BJ (cell line): ENCODE data around the gene SOCS1. TPM values are rescaled to one million over a fixed set of nuclear protein-coding genes. Genes with fewer than 3 reads are reported as not detected.
"Not testable (repeated sequence)": the region's sequence is repeated elsewhere in the genome, so short reads cannot be mapped to it uniquely, and the experiment has no call there.

ENCODE experiments used
- CTCF ChIA-PET: fragments of 350-600 bp; formaldehyde crosslinking; extraction: SDS; loops from one replicate; lab custom pipeline; 2021; ENCODE audit warnings: antibody characterized with exemption, inconsistent platforms; lab: Yijun Ruan, JAX
- POLR2A ChIA-PET: fragments of 300-600 bp; sonication (Branson Sonifier 250); formaldehyde crosslinking; extraction: SDS; loops from one replicate; lab custom pipeline; 2021; ENCODE audit warnings: antibody characterized with exemption; lab: Charles Lee
- DNase-seq: peaks from one replicate; pipeline ENCODE4 v3.0.0-alpha.2; 2011; ENCODE audit warnings: low read depth
- H3K27me3 ChIP-seq: 2 replicates; pipeline ENCODE4 v1.6.0; 2011; ENCODE audit warnings: low read length; ENCODE audit not compliant: control insufficient read depth, insufficient read depth
- H3K36me3 ChIP-seq: 2 replicates; pipeline ENCODE4 v1.5.1; 2011; ENCODE audit warnings: low read length; ENCODE audit not compliant: control insufficient read depth, insufficient read depth
- H3K4me3 ChIP-seq: 2 replicates; pipeline ENCODE4 v1.5.1; 2011; ENCODE audit warnings: low read depth, mild to moderate bottlenecking, control low read depth, low read length
- CTCF ChIP-seq: IDR thresholded peaks from 2 replicates; pipeline ENCODE4 v1.5.1; 2011; ENCODE audit warnings: low read depth, mild to moderate bottlenecking, control low read depth, inconsistent platforms, low read length, moderate library complexity; ENCODE audit not compliant: insufficient read depth
- polyA plus RNA-seq: library from polyadenylated mRNA; depleted of rRNA; stranded (reverse); fragments of >200 nt; gene quantifications from 2 replicates; pipeline ENCODE4 v1.2.3, GENCODE V29; 2011

The SOCS1 gene
- polyA plus RNA-seq, 1 experiment = 2.6 TPM

DNA sequence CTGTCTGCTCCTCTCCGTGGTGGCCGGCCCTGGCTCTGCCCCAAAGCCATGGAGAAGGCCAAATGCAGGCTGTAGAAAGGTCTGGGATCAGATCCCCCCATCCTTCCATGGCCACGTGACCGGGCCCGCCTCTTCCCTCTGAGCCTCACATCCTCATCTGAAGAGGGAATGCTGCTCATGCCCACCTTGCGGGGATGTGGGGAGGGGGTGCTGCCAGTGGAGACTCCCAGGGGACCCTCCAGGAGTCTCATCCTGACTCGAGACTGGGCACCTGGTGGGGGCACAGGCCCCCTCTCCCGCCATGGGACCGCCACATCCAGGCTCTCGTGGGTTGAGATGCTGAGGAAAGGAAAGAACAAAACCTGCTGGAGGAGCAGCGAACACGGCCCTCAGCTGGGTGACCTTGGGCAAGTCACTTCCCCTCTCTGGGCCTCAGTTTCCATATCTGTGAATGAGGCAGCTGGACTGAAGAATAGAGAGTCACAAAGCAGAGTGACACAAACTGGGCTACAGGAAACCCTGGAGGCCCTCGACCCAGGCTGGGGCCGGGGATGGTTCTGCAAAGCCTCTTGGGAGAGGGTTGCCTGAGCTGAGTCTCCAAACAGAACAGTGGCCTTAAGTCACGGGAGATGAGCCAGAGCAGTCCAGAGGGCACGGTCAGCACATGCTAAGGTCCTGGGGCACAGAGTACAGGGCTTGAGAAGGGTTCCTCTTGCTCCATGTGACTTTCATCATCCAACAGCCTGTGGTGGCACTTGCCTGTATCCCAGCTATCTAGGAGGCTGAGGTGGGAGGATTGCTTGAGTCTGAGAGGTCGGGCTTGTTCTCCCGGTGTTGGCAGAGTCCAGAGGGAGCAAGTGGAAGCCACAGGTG, 30.1 kb downstream of the SOCS1 start:
- ChIA-PET POLR2A (no interaction called here), CTCF (no interaction called here)
- no peak for TF ChIP-seq CTCF
- H3K27me3 ChIP-seq = no peaks in the 10 kb centered on the region; the same call in 1 of the 2 replicates
- H3K36me3 ChIP-seq = no peaks in the 10 kb centered on the region
- H3K4me3 ChIP-seq = no peak overlapping the region
- no peak for DNase-seq

GRCh38 chr16:11224894-11225676, 30.9 kb downstream of the SOCS1 start:
- ChIA-PET CTCF (no interaction called here), POLR2A (no interaction called here)
- no peak overlapping the region for H3K4me3 ChIP-seq
- TF ChIP-seq CTCF = no peak
- no peak for DNase-seq
- H3K36me3 ChIP-seq = no peaks in the 10 kb centered on the region
- H3K27me3 ChIP-seq = peaks cover under 1% of the 10 kb centered on the region

DNA sequence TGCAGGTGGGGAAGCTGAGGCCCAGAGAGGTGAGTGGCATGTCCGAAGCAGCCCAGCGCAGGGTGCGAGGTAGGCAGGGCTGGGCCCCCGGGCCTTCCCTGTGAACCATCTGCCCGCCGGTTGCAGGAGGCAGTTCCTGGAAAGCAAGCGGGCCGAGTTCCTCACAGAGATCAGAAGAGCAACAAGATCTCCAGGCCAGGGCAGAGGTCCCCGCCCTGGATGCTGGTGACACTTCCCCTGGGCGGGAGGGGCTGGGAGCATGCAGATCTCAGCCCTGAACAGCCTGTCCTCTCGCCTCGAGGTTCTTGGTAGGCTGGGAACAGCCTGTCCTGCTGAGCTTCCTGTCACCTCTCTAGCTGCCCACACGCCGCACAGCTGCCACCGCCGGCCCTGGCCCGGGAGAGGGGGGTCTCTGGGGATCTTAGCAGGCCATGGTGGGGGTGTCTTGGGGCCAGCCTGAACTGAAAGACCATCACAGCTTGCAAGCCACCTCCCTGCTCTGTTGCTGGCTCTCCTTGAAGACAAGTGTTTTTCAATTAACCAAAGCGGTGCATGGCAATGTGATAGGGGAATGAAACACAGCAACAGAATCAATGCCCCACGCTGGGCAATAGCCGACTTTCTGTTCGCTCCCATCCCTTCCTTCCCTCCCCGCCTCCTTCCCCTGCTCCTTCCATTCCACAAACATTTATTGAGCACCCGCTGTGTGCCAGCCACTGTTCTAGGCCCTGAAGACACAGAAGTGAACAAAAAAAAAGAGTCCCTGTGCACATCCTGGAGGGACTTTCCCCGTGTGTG, 31.7 kb downstream of the SOCS1 start:
- ChIA-PET CTCF (no interaction called here), POLR2A (no interaction called here)
- no peak for TF ChIP-seq CTCF
- peaks cover 1% of the 10 kb centered on the region; the same call in 1 of the 2 replicates for H3K27me3 ChIP-seq
- H3K4me3 ChIP-seq = no peak overlapping the region
- H3K36me3 ChIP-seq = no peaks in the 10 kb centered on the region
- no peak for DNase-seq

GRCh38 chr16:11220507-11220906, 35.5 kb downstream of the SOCS1 start:
- H3K27me3 ChIP-seq, DNase-seq, POLR2A ChIA-PET, H3K4me3 ChIP-seq, H3K36me3 ChIP-seq: not testable (repeated sequence)
- CTCF ChIA-PET = interaction anchor here (1.4 kb wide), 1 partner anchor 13 kb away, joined by 3 read pairs; no protein-coding TSS in a partner anchor

GRCh38 chr16:11219178-11219577, 36.8 kb downstream of the SOCS1 start:
- DNase-seq = no peak
- no peak overlapping the region for H3K4me3 ChIP-seq
- H3K27me3 ChIP-seq = peaks cover 1% of the 10 kb centered on the region; the same call in 1 of the 2 replicates
- ChIA-PET POLR2A (no interaction called here), CTCF (interaction anchor here (1.8 to 2.3 kb wide), 2 partner anchors 10 to 13 kb away, joined by 7 to 17 read pairs; no protein-coding TSS in a partner anchor)
- H3K36me3 ChIP-seq = no peaks in the 10 kb centered on the region
- no peak for TF ChIP-seq CTCF
